Liver (tissue), 3 donors: ENCODE measurements around the gene SIX1.

Experiments used
- CTCF ChIP-seq: fragments of 150-350 bp; IDR thresholded peaks from 2 replicates; pipeline ENCODE4 v1.5.1; 2017; ENCODE audit warnings: improper control_type of control experiment, low read depth, low read length; ENCODE audit not compliant: missing input control
- GABPA ChIP-seq, 2 donors: IDR thresholded peaks in 1 of 2; conservative IDR thresholded peaks in 1 of 2; 2 replicates each; pipeline ENCODE4 v1.6.1; 2016; ENCODE audit warnings: antibody characterized with exemption in 2 of 2, mild to moderate bottlenecking in 1 of 2, moderate library complexity in 1 of 2
- RAD21 ChIP-seq, 2 donors: IDR thresholded peaks; 2 replicates each; pipeline ENCODE4 v1.6.1; 2016; ENCODE audit warnings: antibody characterized with exemption in 2 of 2, mild to moderate bottlenecking in 2 of 2
- REST ChIP-seq: IDR thresholded peaks from 2 replicates; pipeline ENCODE4 v1.6.1; 2016; ENCODE audit warnings: antibody characterized with exemption, mild to moderate bottlenecking
- SP1 ChIP-seq: IDR thresholded peaks from 2 replicates; pipeline ENCODE4 v1.6.1; 2018; ENCODE audit warnings: antibody characterized with exemption, mild to moderate bottlenecking
- donor health status: healthy.
- donor health status: healthy.

GRCh38 chr14:60650373-60650961 is 1.2 kb upstream of the SIX1 start:
- TF ChIP-seq SP1 (no peak), CTCF (no peak), REST (no peak), RAD21 (IDR thresholded peaks at IDR 0.05) (no peak), GABPA (IDR thresholded peaks at IDR 0.05 in 1 of 2, conservative IDR thresholded peaks at IDR 0.05 in 1 of 2) (no peak)
